HG02678 (cell line): ENCODE results near the gene KRT40.

Experiments used
- ATAC-seq: cut with Tn5 transposase; IDR thresholded peaks from one replicate; pipeline ENCODE4 v1.9.1; 2021; ENCODE audit warnings: mild to moderate bottlenecking, moderate library complexity; ENCODE audit not compliant: unreplicated experiment

KRT40 gene

DNA sequence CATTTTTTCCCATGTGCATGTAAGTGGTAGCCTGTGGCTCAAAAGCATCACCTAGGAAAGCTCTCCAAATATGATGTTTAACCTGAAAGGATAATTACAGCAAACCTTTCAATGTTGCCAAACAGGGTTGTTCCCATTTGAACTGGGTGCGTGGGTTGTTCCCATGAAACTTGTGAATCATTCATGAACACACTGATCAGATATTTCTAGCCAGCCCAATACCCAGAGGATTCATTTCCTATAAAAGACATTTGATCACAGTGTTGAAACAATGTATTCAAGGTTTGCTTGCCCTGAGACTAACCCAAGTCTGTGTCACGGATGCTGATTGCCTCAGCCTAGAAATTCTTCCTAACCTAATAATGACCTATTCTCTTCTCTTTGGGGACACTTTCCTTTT lies 30.2 kb downstream of the KRT40 start:
- no peak for ATAC-seq

DNA sequence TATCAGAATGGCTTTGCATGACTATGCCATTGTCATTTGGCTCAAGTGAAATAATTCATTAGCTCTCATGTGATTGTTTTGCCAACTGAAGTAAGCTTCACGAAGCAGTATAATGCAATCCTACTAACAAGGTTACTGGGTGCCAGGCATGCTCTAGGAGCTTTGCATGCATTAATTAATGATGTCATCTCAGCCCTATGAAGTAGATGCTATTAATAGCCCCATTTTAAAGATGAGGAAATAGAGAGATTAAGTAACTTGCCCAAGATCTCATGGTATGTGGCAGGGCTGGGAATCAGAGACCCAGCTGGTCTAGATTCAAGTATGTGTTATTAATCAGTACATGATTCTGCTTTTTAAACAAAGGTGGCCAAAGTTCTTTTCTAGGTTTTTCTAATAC lies 31.5 kb downstream of the KRT40 start:
- no peak for ATAC-seq

DNA sequence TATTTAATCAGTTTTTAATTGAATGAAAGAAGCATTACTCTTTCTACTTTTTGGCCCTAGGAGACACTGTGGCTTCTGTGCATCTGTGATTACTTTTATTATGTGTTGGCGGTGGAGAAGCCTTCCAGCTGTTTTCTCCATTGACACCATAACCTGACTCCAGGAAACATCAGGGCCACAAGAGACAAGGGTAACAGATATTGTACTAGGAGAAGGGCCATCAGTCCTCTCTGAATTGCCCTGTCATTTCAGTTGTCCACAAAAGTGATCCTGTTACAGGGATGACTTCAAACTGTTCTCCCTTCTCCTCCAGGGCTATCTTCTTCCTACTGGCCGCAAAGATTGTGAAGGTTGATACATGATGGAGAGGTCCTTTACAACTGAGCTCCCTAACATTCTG lies 32.0 kb downstream of the KRT40 start:
- ATAC-seq = no peak

DNA sequence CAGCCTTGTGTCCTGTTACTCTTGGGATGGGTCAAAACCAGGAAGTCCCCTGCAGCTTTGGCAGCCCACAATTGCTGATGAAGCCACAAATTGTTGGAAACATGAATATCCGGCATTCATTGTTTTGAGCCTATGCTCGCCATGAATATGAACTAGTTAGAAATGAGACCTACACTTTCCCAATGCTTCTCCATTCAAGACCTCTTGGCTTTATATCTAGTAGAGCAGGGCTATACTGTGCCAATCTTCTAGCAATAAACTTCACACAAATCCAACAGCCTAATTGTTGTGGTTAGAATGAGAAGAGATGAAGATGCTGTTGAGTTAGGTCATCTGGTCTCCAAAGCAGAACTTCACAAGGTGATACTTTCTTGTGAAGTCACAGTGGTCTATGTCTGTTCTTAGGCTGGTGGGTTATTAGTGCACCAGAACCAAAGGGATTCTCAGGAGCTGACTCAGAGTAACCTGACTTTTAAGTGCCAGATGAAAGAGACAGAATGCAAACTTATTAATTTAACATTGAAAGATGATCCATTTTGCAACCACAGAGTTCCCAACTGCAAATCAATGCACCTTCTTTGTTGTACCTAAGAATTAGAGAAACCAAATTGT lies 33.0 kb downstream of the KRT40 start:
- no peak for ATAC-seq

DNA sequence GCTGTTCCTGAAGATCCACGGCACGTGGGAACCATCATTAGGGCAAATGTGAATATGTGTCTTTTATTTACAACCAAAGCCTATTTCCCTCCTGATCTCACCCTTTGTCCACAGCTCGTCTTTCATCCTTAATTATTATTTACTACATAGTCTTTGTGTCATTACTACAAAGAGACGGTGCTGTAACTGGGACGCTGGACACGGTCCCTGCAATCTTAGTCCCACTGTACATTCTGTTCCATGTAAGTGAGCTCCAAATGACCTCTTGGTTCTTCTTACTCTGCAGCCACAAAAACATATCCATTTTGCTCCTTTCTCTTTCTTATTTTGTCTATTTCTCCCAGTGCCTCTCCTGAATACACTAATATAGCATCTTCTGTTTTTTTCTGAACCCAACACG lies 34.0 kb downstream of the KRT40 start:
- ATAC-seq = no peak

DNA sequence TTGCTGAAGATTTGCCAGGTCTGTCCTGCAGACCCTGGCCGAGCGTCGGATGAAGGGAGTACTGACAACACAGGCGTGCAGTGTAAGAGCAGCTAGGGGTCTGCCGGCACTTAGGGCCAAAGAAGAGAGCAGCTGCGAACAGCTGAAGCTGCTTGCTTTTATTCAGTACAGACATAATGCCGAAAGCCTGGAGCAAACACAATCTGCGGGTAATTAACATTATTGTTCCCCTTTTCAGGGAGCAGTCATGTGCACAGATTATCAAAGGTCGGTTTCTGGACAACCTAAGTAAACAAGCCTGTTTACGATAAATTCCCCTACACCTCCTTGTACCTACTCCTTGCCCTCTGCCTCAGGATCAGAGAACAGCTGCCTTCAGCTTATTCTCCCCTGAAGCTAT lies 34.7 kb downstream of the KRT40 start:
- no peak for ATAC-seq

- ATAC-seq = no peak
Observed at GRCh38 chr17:40947929-40948328, 36.2 kb downstream of the KRT40 start.

DNA sequence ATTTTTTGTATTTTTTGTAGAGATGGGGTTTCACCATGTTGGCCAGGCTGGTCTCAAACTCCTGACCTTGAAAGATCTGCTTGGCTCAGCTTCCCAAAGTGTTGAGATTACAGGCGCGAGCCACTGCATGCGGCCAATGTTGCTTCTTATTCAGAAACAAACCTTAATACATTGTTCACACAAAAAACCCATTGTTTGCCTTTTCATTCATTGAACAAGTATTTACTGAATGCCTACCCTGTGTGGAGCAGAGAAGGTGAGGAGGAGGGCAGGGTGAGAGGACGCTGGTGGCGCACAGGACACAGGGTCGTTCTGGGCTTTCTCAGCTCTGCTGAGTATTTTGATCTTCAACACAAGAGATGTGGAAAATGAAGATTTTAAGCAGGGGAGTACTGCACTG lies 38.7 kb downstream of the KRT40 start:
- ATAC-seq = no peak

DNA sequence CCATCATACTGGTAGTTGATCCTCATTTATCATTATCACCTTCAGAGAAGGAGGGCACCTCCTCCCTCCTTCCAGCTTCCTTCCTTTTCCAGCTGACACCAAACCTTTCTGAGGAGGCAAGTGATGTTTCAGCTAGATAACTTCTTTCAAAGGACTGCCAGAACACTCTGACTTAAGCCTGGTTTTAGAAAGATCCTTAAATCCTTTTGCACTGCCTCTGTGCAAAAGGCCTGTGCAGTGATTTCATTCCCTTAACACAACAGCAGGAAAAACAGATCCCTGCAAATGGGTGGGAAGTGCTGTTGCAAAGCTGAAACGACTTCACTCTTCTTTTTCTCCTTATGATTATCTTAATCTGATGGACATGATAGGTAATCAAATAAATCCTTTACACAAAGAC lies 39.6 kb downstream of the KRT40 start:
- ATAC-seq = no peak

DNA sequence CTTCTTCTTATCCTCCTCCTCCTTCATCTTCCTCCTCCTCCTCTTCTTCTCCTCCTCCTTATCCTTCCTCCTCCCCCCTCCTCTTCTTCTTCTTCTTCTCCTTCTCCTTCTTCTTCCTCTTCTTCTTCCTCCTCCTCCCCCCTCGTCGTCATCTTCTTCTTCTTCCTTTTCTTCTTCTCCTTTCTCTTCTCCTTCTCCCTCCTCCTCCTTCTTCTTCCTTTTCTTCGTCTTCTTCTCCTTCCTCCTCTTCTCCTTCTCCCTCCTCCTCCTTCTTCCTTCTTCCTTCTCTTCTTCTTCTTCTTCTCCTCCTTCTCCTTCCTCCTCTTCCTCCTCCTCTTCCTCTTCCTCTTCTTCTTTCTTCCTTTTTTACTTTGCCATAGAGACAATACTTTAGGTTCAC lies 41.6 kb downstream of the KRT40 start:
- ATAC-seq = no peak

GRCh38 chr17:40940266-40940665 lies 43.9 kb downstream of the KRT40 start:
- no peak for ATAC-seq

DNA sequence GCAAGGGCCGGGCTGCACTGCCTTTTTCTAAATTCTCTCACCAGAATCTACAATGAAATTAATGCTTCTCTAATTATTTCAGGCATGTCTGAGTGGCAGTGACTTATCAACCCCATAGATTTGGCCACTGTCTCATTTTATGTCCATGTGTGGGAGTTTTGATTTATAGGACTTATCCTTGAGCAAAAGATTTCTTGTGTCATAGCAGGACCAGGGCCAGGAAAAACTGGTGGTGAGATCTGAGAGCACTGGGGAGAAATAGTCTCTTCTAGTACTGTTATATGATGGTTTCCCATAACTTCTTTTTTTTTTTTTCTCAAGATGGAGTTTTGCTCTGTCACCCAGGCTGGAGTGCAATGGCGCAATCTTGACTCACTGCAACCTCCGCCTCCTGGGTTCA lies 45.1 kb downstream of the KRT40 start:
- ATAC-seq = no peak

GRCh38 chr17:40937384-40937819 lies 46.7 kb downstream of the KRT40 start, which contains the start of gene KRT23:
TSS of gene KRT23 (minus strand) at chr17:40937646. CDS start at chr17:40936603, 1,043 bp downstream.
- ATAC-seq = no peak

DNA sequence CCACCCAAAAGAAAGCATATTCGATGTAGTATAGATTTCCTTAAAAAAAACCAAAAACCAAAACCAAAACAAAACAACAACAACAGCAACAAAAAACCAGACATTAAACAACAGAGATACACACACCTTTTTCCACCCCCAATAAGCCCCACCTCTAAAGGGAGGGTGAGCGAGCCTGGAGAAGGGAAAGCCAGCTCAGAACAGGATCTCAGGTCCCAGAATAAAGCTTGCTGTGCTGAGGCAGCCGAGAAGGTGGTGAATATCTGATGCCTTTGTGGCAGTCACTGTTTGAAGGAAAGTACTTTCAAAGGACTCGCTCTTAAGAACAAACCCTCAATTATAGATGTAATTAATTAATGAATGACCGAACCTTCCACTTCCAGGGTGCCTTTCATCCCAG lies 47.1 kb downstream of the KRT40 start:
- no peak for ATAC-seq

- no peak for ATAC-seq
Observed at GRCh38 chr17:40936437-40936971, 47.6 kb downstream of the KRT40 start.

DNA sequence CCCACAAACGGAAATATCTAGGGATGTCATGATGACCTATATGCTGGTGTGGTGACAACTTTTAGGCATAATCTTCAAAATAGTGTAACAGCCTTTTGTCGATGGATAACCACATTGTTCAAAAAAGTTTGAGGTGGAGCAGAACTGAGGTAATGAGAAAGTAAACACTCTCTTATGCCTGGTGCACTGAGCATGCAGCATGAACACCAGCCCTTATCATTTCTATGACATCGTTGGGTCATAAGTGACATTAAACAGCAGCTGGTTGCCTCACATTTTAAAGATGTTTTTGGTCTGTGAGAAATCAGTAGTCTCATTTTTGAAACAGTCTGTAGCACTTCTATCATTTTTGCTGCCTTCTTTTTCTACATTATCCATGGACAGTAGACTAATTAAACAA lies 48.5 kb downstream of the KRT40 start:
- ATAC-seq = no peak

DNA sequence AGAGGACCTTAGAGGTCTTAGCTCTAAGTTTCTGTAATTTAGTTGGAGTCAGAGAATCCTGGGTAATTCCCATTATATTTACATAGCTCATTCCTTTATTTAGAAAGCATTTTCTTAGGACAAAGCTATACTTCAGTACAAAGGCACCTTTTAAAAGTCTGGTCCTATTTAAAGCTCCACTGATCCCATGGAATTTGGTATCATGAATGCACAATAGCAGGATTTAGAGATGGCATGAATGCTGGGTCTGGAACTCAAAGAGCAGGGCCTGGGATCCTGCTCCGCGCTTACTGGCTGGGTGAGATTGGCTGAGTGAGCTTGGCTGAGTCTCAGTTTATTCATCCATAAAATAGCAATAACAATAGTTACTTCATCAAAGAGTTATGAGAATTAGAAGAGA lies 51.5 kb downstream of the KRT40 start:
- no peak for ATAC-seq

GRCh38 chr17:40931311-40931710 lies 52.8 kb downstream of the KRT40 start:
- ATAC-seq = no peak
